ENCODE results near the gene KRT77.

KRT77 gene

GRCh38 chr12:52744493-52745156, 41.3 kb upstream of the KRT77 start:
- H3K4me1 ChIP-seq (ENCODE audit: insufficient read depth, insufficient read length), result no peaks in the 10 kb centered on the region

GRCh38 chr12:52742822-52743457, 39.6 kb upstream of the KRT77 start:
- H3K4me1 ChIP-seq (ENCODE audit: insufficient read depth, insufficient read length), result no peaks in the 10 kb centered on the region
- no peak overlapping the region for H3K4me3 ChIP-seq (ENCODE audit: insufficient read length, low read depth)
- no peaks in the 10 kb centered on the region for H3K36me3 ChIP-seq (ENCODE audit: insufficient read depth, insufficient read length, low read length)
- DNase-seq (ENCODE audit: low read depth, low spot score), result no peak
- no peaks in the 10 kb centered on the region for H3K9me3 ChIP-seq (ENCODE audit: insufficient read depth, low read length)
- peaks cover 82% of the 10 kb centered on the region for H3K27me3 ChIP-seq (ENCODE audit: insufficient read depth, insufficient read length)
- no peak overlapping the region for H3K9ac ChIP-seq (ENCODE audit: insufficient read length, low read depth)
- no peak for TF ChIP-seq SUZ12 (IDR thresholded peaks at IDR 0.05; ENCODE audit: extremely low read depth, insufficient read depth, insufficient read length)
- no peak for TF ChIP-seq YY1 (IDR thresholded peaks at IDR 0.05; ENCODE audit: insufficient read depth, insufficient read length)
- TF ChIP-seq ZNF274 (IDR thresholded peaks at IDR 0.05; ENCODE audit: low read depth, low read length), result no peak

More at GRCh38 chr12:52744493-52745156, 41.3 kb upstream of the KRT77 start:
- Histone ChIP-seq H3K36me3 (ENCODE audit: insufficient read depth, insufficient read length, low read length) (no peaks in the 10 kb centered on the region), H3K4me3 (ENCODE audit: insufficient read length, low read depth) (no peak overlapping the region), H3K9me3 (ENCODE audit: insufficient read depth, low read length) (no peaks in the 10 kb centered on the region), H3K27me3 (ENCODE audit: insufficient read depth, insufficient read length) (peaks cover 81% of the 10 kb centered on the region), H3K9ac (ENCODE audit: insufficient read length, low read depth) (no peak overlapping the region)
- no peak for DNase-seq (ENCODE audit: low read depth, low spot score)
- TF ChIP-seq SUZ12 (IDR thresholded peaks at IDR 0.05; ENCODE audit: extremely low read depth, insufficient read depth, insufficient read length), result no peak
- TF ChIP-seq YY1 (IDR thresholded peaks at IDR 0.05; ENCODE audit: insufficient read depth, insufficient read length), result no peak
- no peak for TF ChIP-seq ZNF274 (IDR thresholded peaks at IDR 0.05; ENCODE audit: low read depth, low read length)

- Histone ChIP-seq H3K4me3 (ENCODE audit: insufficient read length, low read depth) (no peak overlapping the region), H3K9me3 (ENCODE audit: insufficient read depth, low read length) (no peaks in the 10 kb centered on the region), H3K36me3 (ENCODE audit: insufficient read depth, insufficient read length, low read length) (no peaks in the 10 kb centered on the region), H3K4me1 (ENCODE audit: insufficient read depth, insufficient read length) (no peaks in the 10 kb centered on the region), H3K9ac (ENCODE audit: insufficient read length, low read depth) (no peak overlapping the region), H3K27me3 (ENCODE audit: insufficient read depth, insufficient read length) (peaks cover 76% of the 10 kb centered on the region)
- TF ChIP-seq SUZ12 (IDR thresholded peaks at IDR 0.05; ENCODE audit: extremely low read depth, insufficient read depth, insufficient read length), result no peak
- TF ChIP-seq YY1 (IDR thresholded peaks at IDR 0.05; ENCODE audit: insufficient read depth, insufficient read length), result no peak
- no peak for TF ChIP-seq ZNF274 (IDR thresholded peaks at IDR 0.05; ENCODE audit: low read depth, low read length)
- DNase-seq (ENCODE audit: low read depth, low spot score), result no peak
Measured at GRCh38 chr12:52742196-52742580, 38.9 kb upstream of the KRT77 start.

- Histone ChIP-seq H3K36me3 (ENCODE audit: insufficient read depth, insufficient read length, low read length) (no peaks in the 10 kb centered on the region), H3K27me3 (ENCODE audit: insufficient read depth, insufficient read length) (peaks cover 75% of the 10 kb centered on the region), H3K9ac (ENCODE audit: insufficient read length, low read depth) (no peak overlapping the region), H3K4me3 (ENCODE audit: insufficient read length, low read depth) (no peak overlapping the region), H3K9me3 (ENCODE audit: insufficient read depth, low read length) (no peaks in the 10 kb centered on the region), H3K4me1 (ENCODE audit: insufficient read depth, insufficient read length) (no peaks in the 10 kb centered on the region)
- peak; percentile 70 for DNase-seq (ENCODE audit: low read depth, low spot score)
- TF ChIP-seq YY1 (IDR thresholded peaks at IDR 0.05; ENCODE audit: insufficient read depth, insufficient read length), result no peak
- no peak for TF ChIP-seq ZNF274 (IDR thresholded peaks at IDR 0.05; ENCODE audit: low read depth, low read length)
- TF ChIP-seq SUZ12 (IDR thresholded peaks at IDR 0.05; ENCODE audit: extremely low read depth, insufficient read depth, insufficient read length), result no peak
Measured at GRCh38 chr12:52741375-52742195, 38.3 kb upstream of the KRT77 start.

- TF ChIP-seq SUZ12 (IDR thresholded peaks at IDR 0.05; ENCODE audit: extremely low read depth, insufficient read depth, insufficient read length), result no peak
- no peak for TF ChIP-seq ZNF274 (IDR thresholded peaks at IDR 0.05; ENCODE audit: low read depth, low read length)
- Histone ChIP-seq H3K27me3 (ENCODE audit: insufficient read depth, insufficient read length) (peaks cover 73% of the 10 kb centered on the region), H3K36me3 (ENCODE audit: insufficient read depth, insufficient read length, low read length) (no peaks in the 10 kb centered on the region), H3K9me3 (ENCODE audit: insufficient read depth, low read length) (no peaks in the 10 kb centered on the region), H3K9ac (ENCODE audit: insufficient read length, low read depth) (no peak overlapping the region), H3K4me1 (ENCODE audit: insufficient read depth, insufficient read length) (no peaks in the 10 kb centered on the region), H3K4me3 (ENCODE audit: insufficient read length, low read depth) (no peak overlapping the region)
- DNase-seq (ENCODE audit: low read depth, low spot score), result no peak
Measured at GRCh38 chr12:52740584-52740983, 37.3 kb upstream of the KRT77 start.

DNA sequence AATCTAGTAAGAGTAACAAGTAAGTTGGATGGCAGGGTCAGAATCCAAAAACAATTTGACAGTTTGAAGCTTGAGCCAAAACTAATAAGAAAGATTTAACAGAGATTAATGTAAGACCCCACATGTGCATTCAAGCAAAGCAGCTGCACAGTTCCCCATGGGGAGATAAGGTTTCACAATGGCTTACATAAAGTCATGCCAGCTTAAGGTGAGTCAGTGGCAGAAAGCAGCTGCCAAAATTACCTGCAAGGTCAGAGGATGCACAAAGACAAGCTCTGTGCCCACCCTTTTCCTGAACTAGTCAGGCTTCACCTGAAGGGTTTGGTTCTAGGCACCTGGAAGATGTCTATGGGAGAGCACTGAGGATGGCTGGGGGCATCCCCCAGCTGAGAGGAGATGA, 36.6 kb upstream of the KRT77 start:
- Histone ChIP-seq H3K4me3 (ENCODE audit: insufficient read length, low read depth) (no peak overlapping the region), H3K9me3 (ENCODE audit: insufficient read depth, low read length) (no peaks in the 10 kb centered on the region), H3K27me3 (ENCODE audit: insufficient read depth, insufficient read length) (peaks cover 73% of the 10 kb centered on the region), H3K9ac (ENCODE audit: insufficient read length, low read depth) (no peak overlapping the region), H3K36me3 (ENCODE audit: insufficient read depth, insufficient read length, low read length) (no peaks in the 10 kb centered on the region), H3K4me1 (ENCODE audit: insufficient read depth, insufficient read length) (no peaks in the 10 kb centered on the region)
- no peak for DNase-seq (ENCODE audit: low read depth, low spot score)
- TF ChIP-seq ZNF274 (IDR thresholded peaks at IDR 0.05; ENCODE audit: low read depth, low read length) (no peak), SUZ12 (IDR thresholded peaks at IDR 0.05; ENCODE audit: extremely low read depth, insufficient read depth, insufficient read length) (no peak), YY1 (IDR thresholded peaks at IDR 0.05; ENCODE audit: insufficient read depth, insufficient read length) (no peak)
